B cell (primary cell): Measurements from ENCODE around the gene ACE. TPM values are rescaled to one million over a fixed set of nuclear protein-coding genes. Genes with fewer than 3 reads are reported as not detected.

Experiments
- ATAC-seq: fragments of 200-7000 bp; cut with Tn5 transposase; one replicate; pipeline ENCODE4 v1.10.0; 2021; ENCODE audit warnings: low read depth, mild to moderate bottlenecking, moderate number of reproducible peaks, moderate library complexity
- CTCF ChIA-PET: fragments of 350-600 bp; sonication (Branson Sonifier 250); formaldehyde crosslinking; loops from one replicate; lab custom pipeline; 2021; ENCODE audit warnings: antibody characterized with exemption, inconsistent platforms; lab: Charles Lee
- POLR2A ChIA-PET: fragments of 350-600 bp; sonication (Branson Sonifier 250); formaldehyde crosslinking; loops from one replicate; lab custom pipeline; 2021; ENCODE audit warnings: antibody characterized with exemption; lab: Charles Lee
- DNase-seq: peaks from one replicate; pipeline ENCODE4 v3.0.0; 2013
- H2AFZ ChIP-seq: 2 replicates; pipeline ENCODE4 v1.6.1; 2012; ENCODE audit warnings: mild to moderate bottlenecking, low read depth, low read length; ENCODE audit not compliant: insufficient read depth, poor library complexity, severe bottlenecking
- H3K27ac ChIP-seq, 2 donors: 1 replicate in 1 of 2; 2 replicates in 1 of 2; pipeline ENCODE4 v1.5.1; 2012 to 2013; ENCODE audit warnings: low read length in 2 of 2, mild to moderate bottlenecking in 2 of 2, moderate library complexity in 1 of 2
- H3K27me3 ChIP-seq, 4 experiments: fragments of 200-600 bp in 1 of 4; sonication (generic) in 1 of 4; replicated peaks in 1 of 4; 1 replicate in 2 of 4; 2 replicates in 2 of 4; pipeline versions ENCODE4 v1.6.1 to v1.7.0; 2013 to 2016; ENCODE audit warnings: low read length in 3 of 4, mild to moderate bottlenecking in 2 of 4, mixed read lengths in 1 of 4, moderate library complexity in 1 of 4; ENCODE audit not compliant: insufficient read depth in 4 of 4, control insufficient read depth in 3 of 4; ENCODE audit errors: control extremely low read depth in 1 of 4
- H3K36me3 ChIP-seq, 2 experiments: replicated peaks in 1 of 2; 1 replicate in 1 of 2; 2 replicates in 1 of 2; pipeline versions ENCODE4 v1.6.1 to v1.7.1; 2013; ENCODE audit warnings: low read length in 1 of 2; ENCODE audit not compliant: insufficient read depth in 2 of 2, control insufficient read depth in 1 of 2; ENCODE audit errors: control extremely low read depth in 1 of 2, extremely low read depth in 1 of 2
- H3K4me1 ChIP-seq, 2 donors: fragments of 200-600 bp in 1 of 2; sonication (generic) in 1 of 2; 1 replicate in 1 of 2; 2 replicates in 1 of 2; pipeline versions ENCODE4 v1.5.1 to v1.6.1; 2013 to 2017; ENCODE audit warnings: low read length in 2 of 2; ENCODE audit not compliant: control insufficient read depth in 2 of 2, insufficient read depth in 2 of 2
- H3K4me2 ChIP-seq: replicated peaks from 2 replicates; pipeline ENCODE3; 2012; ENCODE audit warnings: mild to moderate bottlenecking, low read depth, low read length; ENCODE audit not compliant: poor library complexity, severe bottlenecking
- H3K4me3 ChIP-seq, 5 experiments: fragments of 200-600 bp in 1 of 5; sonication (generic) in 1 of 5; 1 replicate in 3 of 5; 2 replicates in 2 of 5; pipeline versions ENCODE4 v1.5.1 to v1.7.0; 2011 to 2016; ENCODE audit warnings: low read length in 4 of 5, mild to moderate bottlenecking in 4 of 5, low read depth in 2 of 5, control low read depth in 1 of 5, moderate library complexity in 1 of 5; ENCODE audit not compliant: insufficient read depth in 1 of 5; ENCODE audit errors: control extremely low read depth in 1 of 5, extremely low read depth in 1 of 5
- H3K79me2 ChIP-seq: fragments of 200-600 bp; sonication (generic); one replicate; pipeline ENCODE4 v1.6.0; 2016; ENCODE audit warnings: low read length; ENCODE audit not compliant: control insufficient read depth, insufficient read depth
- H3K9ac ChIP-seq: fragments of 200-600 bp; sonication (generic); 2 replicates; pipeline ENCODE4 v1.6.1; 2017; ENCODE audit warnings: mild to moderate bottlenecking, low read length, moderate library complexity
- H3K9me3 ChIP-seq, 3 donors: one replicate each; pipeline versions ENCODE4 v1.6.1 to v1.7.1; 2013; ENCODE audit warnings: low read length in 2 of 3; ENCODE audit not compliant: control insufficient read depth in 2 of 3, insufficient read depth in 1 of 3; ENCODE audit errors: control extremely low read depth in 1 of 3
- H4K20me1 ChIP-seq: 2 replicates; pipeline ENCODE4 v1.6.0; 2012; ENCODE audit warnings: mild to moderate bottlenecking, low read length; ENCODE audit not compliant: insufficient read depth, control insufficient read depth, poor library complexity, severe bottlenecking
- H3K27ac Mint-ChIP-seq: one replicate; pipeline ENCODE4 v1.8.0; 2021; ENCODE audit warnings: mixed read lengths
- H3K27me3 Mint-ChIP-seq: one replicate; pipeline ENCODE4 v1.8.0; 2021; ENCODE audit warnings: mixed read lengths
- H3K4me1 Mint-ChIP-seq: one replicate; pipeline ENCODE4 v1.8.0; 2021; ENCODE audit warnings: mixed read lengths
- H3K4me3 Mint-ChIP-seq: one replicate; pipeline ENCODE4 v1.8.0; 2021; ENCODE audit warnings: mixed read lengths
- H3K9me3 Mint-ChIP-seq: one replicate; pipeline ENCODE4 v1.8.0; 2022; ENCODE audit warnings: mixed read lengths; ENCODE audit not compliant: insufficient read depth
- EZH2 ChIP-seq: IDR thresholded peaks from 2 replicates; pipeline ENCODE4 v1.6.1; 2012; ENCODE audit warnings: borderline replicate concordance, low read depth, mild to moderate bottlenecking, moderate library complexity, low read length; ENCODE audit not compliant: insufficient read depth, poor library complexity, severe bottlenecking
- WGBS: methylation state at CpG from one replicate; pipeline ENCODE4 v1.1.5; 2013; ENCODE audit warnings: missing lambda C conversion rate; ENCODE audit not compliant: insufficient coverage; 5-methylcytosine and 5-hydroxymethylcytosine counted together
- intact Hi-C: fragments of 100-400 bp; cut with micrococcal nuclease; formaldehyde crosslinking; loops from one replicate; pipeline ENCODE4 v1.10.0; 2022
- polyA plus RNA-seq: library from polyadenylated mRNA; depleted of rRNA; stranded (reverse); fragments of >200 nt; gene quantifications from 2 replicates; pipeline ENCODE4 v1.2.3, GENCODE V29; 2012
- total RNA-seq, 2 donors: library from RNA; stranded (reverse); fragments of 120-200 nt in 1 of 2; gene quantifications; 1 replicate in 1 of 2; 2 replicates in 1 of 2; pipeline versions ENCODE4 v1.2.3 to v1.2.4, GENCODE V29; 2013 to 2022
- TF ChIP-seq, protein P1 (sequence below): fragments of 200-600 bp; IDR thresholded peaks from one replicate; pipeline ENCODE4 v1.8.0; 2022; ENCODE audit warnings: antibody characterized with exemption, mild to moderate bottlenecking

Gene ACE
- total and polyA plus RNA-seq, 2 donors (not counting 1 experiment from before 2014, with no cell fraction given): 0.67 to 2.6 TPM

DNA sequence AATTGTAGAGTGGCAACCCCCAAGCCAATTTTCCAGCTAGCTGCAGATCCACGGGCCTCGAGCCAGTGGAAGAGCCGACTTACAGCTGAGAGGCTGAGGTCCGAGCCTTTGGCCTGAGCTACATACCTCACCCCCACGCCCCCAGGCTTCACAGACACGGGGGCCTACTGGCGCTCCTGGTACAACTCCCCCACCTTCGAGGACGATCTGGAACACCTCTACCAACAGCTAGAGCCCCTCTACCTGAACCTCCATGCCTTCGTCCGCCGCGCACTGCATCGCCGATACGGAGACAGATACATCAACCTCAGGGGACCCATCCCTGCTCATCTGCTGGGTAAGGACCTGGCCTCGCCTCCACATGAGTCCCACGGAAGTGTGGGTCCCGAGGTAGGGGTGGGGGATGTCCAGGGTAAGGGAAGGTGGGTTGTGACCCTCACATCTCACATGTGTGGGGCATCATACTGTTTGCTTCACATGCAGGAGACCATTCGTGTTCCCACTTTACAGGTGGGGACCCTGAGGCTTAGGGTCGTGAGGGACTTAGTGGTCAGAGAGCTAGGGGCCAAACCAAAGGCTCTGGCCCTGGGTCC lies 3.4 kb downstream of the ACE start:
- POLR2A ChIA-PET: no interaction called here
- H3K27me3 Mint-ChIP-seq: peaks cover 32% of the 10 kb centered on the region
- 91% methylated on average over 12 of the region's 21 CpGs for WGBS

More for the DNA sequence above, 3.4 kb downstream of the ACE start:
- no peaks in the 10 kb centered on the region for H3K36me3 ChIP-seq
- H3K27ac ChIP-seq: no peak overlapping the region
- Mint-ChIP-seq H3K27ac (no peak overlapping the region), H3K4me3 (no peak overlapping the region), H3K9me3 (no peaks in the 10 kb centered on the region), H3K4me1 (peaks cover 21% of the 10 kb centered on the region)
- peaks cover 0 to 2% (median 0%) of the 10 kb centered on the region in 3 donors for H3K9me3 ChIP-seq
- peaks cover 0 to 46% (median 13%) of the 10 kb centered on the region in 4 experiments for H3K27me3 ChIP-seq
- no peak overlapping the region for H2AFZ ChIP-seq
- TF ChIP-seq, protein P1, sequence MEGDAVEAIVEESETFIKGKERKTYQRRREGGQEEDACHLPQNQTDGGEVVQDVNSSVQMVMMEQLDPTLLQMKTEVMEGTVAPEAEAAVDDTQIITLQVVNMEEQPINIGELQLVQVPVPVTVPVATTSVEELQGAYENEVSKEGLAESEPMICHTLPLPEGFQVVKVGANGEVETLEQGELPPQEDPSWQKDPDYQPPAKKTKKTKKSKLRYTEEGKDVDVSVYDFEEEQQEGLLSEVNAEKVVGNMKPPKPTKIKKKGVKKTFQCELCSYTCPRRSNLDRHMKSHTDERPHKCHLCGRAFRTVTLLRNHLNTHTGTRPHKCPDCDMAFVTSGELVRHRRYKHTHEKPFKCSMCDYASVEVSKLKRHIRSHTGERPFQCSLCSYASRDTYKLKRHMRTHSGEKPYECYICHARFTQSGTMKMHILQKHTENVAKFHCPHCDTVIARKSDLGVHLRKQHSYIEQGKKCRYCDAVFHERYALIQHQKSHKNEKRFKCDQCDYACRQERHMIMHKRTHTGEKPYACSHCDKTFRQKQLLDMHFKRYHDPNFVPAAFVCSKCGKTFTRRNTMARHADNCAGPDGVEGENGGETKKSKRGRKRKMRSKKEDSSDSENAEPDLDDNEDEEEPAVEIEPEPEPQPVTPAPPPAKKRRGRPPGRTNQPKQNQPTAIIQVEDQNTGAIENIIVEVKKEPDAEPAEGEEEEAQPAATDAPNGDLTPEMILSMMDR: no peak
- no peak for TF ChIP-seq EZH2
- no peak for DNase-seq
- CTCF ChIA-PET: interaction anchor here (1.6 to 8.7 kb wide), 5 partner anchors 10 to 132 kb away, joined by 6 to 158 read pairs (median 12); no protein-coding TSS in a partner anchor
- no peak for ATAC-seq
- no peak overlapping the region for H3K4me2 ChIP-seq
- intact Hi-C loops: no loop called here
- no peaks in the 10 kb centered on the region for H3K79me2 ChIP-seq
- H3K4me3 ChIP-seq: no peak overlapping the region
- H3K9ac ChIP-seq: no peak overlapping the region
- no peaks in the 10 kb centered on the region for H4K20me1 ChIP-seq
- peaks cover 20% of the 10 kb centered on the region in 2 donors for H3K4me1 ChIP-seq
